Liver (tissue), 9 donors: ENCODE measurements around the gene PCF11. TPM values are rescaled to one million over a fixed set of nuclear protein-coding genes. Genes with fewer than 3 reads are reported as not detected.
"Not testable (repeated sequence)": the region's sequence is repeated elsewhere in the genome, so short reads cannot be mapped to it uniquely, and the experiment has no call there.

Source experiments
- DNase-seq: peaks from one replicate; pipeline ENCODE4 v3.0.0-alpha.2; 2017; ENCODE audit warnings: low spot score
- H3K27ac ChIP-seq, 2 donors: one replicate each; pipeline ENCODE4 v1.7.0; 2013; ENCODE audit warnings: inconsistent platforms in 2 of 2, low read length in 2 of 2, control low read depth in 1 of 2, low read depth in 1 of 2, mild to moderate bottlenecking in 1 of 2
- H3K27me3 ChIP-seq, 4 donors: one replicate each; pipeline versions ENCODE4 v1.6.1 to v1.7.0; 2013; ENCODE audit warnings: low read length in 3 of 4, inconsistent platforms in 1 of 4, mild to moderate bottlenecking in 1 of 4, moderate library complexity in 1 of 4; ENCODE audit not compliant: control insufficient read depth in 4 of 4, insufficient read depth in 4 of 4
- H3K36me3 ChIP-seq, 4 donors: one replicate each; pipeline versions ENCODE4 v1.6.1 to v1.7.0; 2013; ENCODE audit warnings: low read length in 3 of 4, mild to moderate bottlenecking in 3 of 4, low read depth in 1 of 4, moderate library complexity in 1 of 4; ENCODE audit not compliant: control insufficient read depth in 4 of 4, insufficient read depth in 3 of 4
- H3K4me1 ChIP-seq, 4 donors: one replicate each; pipeline versions ENCODE4 v1.6.1 to v1.7.0; 2013; ENCODE audit warnings: low read length in 3 of 4, mild to moderate bottlenecking in 3 of 4, moderate library complexity in 1 of 4; ENCODE audit not compliant: control insufficient read depth in 4 of 4, insufficient read depth in 4 of 4
- H3K4me3 ChIP-seq, 3 donors: one replicate each; pipeline versions ENCODE4 v1.6.1 to v1.7.0; 2013; ENCODE audit warnings: low read length in 3 of 3, control low read depth in 1 of 3, low read depth in 1 of 3, mild to moderate bottlenecking in 1 of 3
- H3K9ac ChIP-seq, 2 donors: one replicate each; pipeline ENCODE4 v1.7.0; 2013; ENCODE audit warnings: low read length in 2 of 2, mild to moderate bottlenecking in 2 of 2, moderate library complexity in 2 of 2, control low read depth in 1 of 2, low read depth in 1 of 2
- H3K9me3 ChIP-seq, 4 donors: one replicate each; pipeline versions ENCODE4 v1.6.1 to v1.7.0; 2013; ENCODE audit warnings: low read length in 3 of 4; ENCODE audit not compliant: control insufficient read depth in 4 of 4
- EGR1 ChIP-seq, 2 donors: IDR thresholded peaks; 2 replicates each; pipeline ENCODE4 v1.6.1; 2016 to 2018; ENCODE audit warnings: antibody characterized with exemption in 2 of 2, low read depth in 2 of 2
- FOXA2 ChIP-seq: IDR thresholded peaks from 2 replicates; pipeline ENCODE4 v1.6.1; 2016; ENCODE audit warnings: antibody characterized with exemption
- GABPA ChIP-seq, 2 donors: IDR thresholded peaks in 1 of 2; conservative IDR thresholded peaks in 1 of 2; 2 replicates each; pipeline ENCODE4 v1.6.1; 2016; ENCODE audit warnings: antibody characterized with exemption in 2 of 2, mild to moderate bottlenecking in 1 of 2, moderate library complexity in 1 of 2
- HNF4A ChIP-seq, 2 donors: conservative IDR thresholded peaks; 2 replicates each; pipeline ENCODE4 v1.6.1; 2016; ENCODE audit warnings: antibody characterized with exemption in 2 of 2, mild to moderate bottlenecking in 2 of 2
- HNF4G ChIP-seq: IDR thresholded peaks from 2 replicates; pipeline ENCODE4 v1.6.1; 2016; ENCODE audit warnings: antibody characterized with exemption
- JUND ChIP-seq, 2 donors: IDR thresholded peaks; 2 replicates each; pipeline ENCODE4 v1.6.1; 2016; ENCODE audit warnings: antibody characterized with exemption in 2 of 2
- MAX ChIP-seq: IDR thresholded peaks from 2 replicates; pipeline ENCODE4 v1.6.1; 2016; ENCODE audit warnings: antibody characterized with exemption
- RAD21 ChIP-seq, 2 donors: IDR thresholded peaks; 2 replicates each; pipeline ENCODE4 v1.6.1; 2016; ENCODE audit warnings: antibody characterized with exemption in 2 of 2, mild to moderate bottlenecking in 2 of 2
- RXRA ChIP-seq, 2 donors: IDR thresholded peaks; 2 replicates each; pipeline ENCODE4 v1.6.1; 2017 to 2018; ENCODE audit warnings: antibody characterized with exemption in 2 of 2, mild to moderate bottlenecking in 1 of 2
- TAF1 ChIP-seq: conservative IDR thresholded peaks from 2 replicates; pipeline ENCODE4 v1.6.1; 2016; ENCODE audit warnings: antibody characterized with exemption, mild to moderate bottlenecking
- WGBS: extraction: QIAGEN DNeasy Blood & Tissue Kit; methylation state at CpG from one replicate; pipeline ENCODE4 v1.1.7; 2013; 5-methylcytosine and 5-hydroxymethylcytosine counted together
- polyA plus RNA-seq, 2 donors: library from polyadenylated mRNA; stranded (reverse) in 1 of 2; unstranded in 1 of 2; fragments of 200-250 nt in 1 of 2; fragments of >200 nt in 1 of 2; fragmentation: Nextera tagmentation in 1 of 2; extraction: Ambion mirVana in 1 of 2; gene quantifications; one replicate each; pipeline versions ENCODE4 v1.2.1 to v1.2.3, GENCODE V29; 2013 to 2015
- total RNA-seq, 2 donors: library from RNA; depleted of rRNA; stranded (reverse); fragments of >200 nt; gene quantifications; one replicate each; pipeline ENCODE4 v1.2.3, GENCODE V29; 2014
- TF ChIP-seq, protein P1 (sequence below): fragments of 150-350 bp; IDR thresholded peaks from 2 replicates; pipeline ENCODE4 v1.5.1; 2017; ENCODE audit warnings: improper control_type of control experiment, low read depth, low read length; ENCODE audit not compliant: missing input control
- TF ChIP-seq, protein P2 (sequence below): IDR thresholded peaks from 2 replicates; pipeline ENCODE4 v1.6.1; 2016; ENCODE audit warnings: antibody characterized with exemption
- TF ChIP-seq, protein P3 (sequence below): IDR thresholded peaks from 2 replicates; pipeline ENCODE4 v1.6.1; 2016; ENCODE audit warnings: antibody characterized with exemption
- TF ChIP-seq, protein P4 (sequence below): IDR thresholded peaks from 2 replicates; pipeline ENCODE4 v1.6.1; 2016; ENCODE audit warnings: antibody characterized with exemption, mild to moderate bottlenecking
- donor health status: healthy.
- donor health status: healthy.
- donor health status: healthy.
- donor health status: healthy.
- donor health status: healthy.

The PCF11 gene
- total and polyA plus RNA-seq, 4 donors: 5.9 to 39.7 (median 19.0) TPM

GRCh38 chr11:83206221-83206620, 49.3 kb downstream of the PCF11 start (continued):
- no peak for TF ChIP-seq JUND (IDR thresholded peaks at IDR 0.05)
- TF ChIP-seq HNF4G: no peak
- no peak for TF ChIP-seq GABPA (IDR thresholded peaks at IDR 0.05 in 1 of 2, conservative IDR thresholded peaks at IDR 0.05 in 1 of 2)

DNA sequence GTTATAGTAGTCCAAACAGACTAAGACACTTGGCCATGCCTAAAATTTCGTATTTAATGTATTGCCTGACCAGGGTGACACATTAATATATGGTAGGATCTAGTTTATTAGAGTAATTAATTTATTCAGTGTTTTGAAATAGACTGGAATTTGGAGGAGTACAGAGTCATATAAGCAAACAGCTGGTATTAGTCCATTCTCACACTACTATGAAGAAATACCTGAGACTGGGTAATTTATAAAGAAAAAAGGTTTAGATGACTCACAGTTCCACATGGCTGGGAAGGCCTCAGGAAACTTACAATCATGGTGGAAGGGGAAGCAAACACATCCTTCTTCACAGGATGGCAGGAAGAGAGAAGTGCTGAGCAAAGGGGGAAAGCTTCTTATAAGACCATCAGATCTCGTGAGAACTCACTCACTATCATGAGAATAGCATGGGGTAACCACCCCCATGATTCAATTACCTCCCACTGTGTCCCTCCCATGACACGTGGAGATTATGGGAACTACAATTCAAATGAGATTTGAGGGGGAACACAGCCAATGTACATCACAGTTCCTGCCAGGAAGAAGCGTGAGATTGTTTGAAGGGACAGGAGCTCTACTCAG, 49.9 kb downstream of the PCF11 start:
- not testable (repeated sequence) for H3K27ac ChIP-seq

DNA sequence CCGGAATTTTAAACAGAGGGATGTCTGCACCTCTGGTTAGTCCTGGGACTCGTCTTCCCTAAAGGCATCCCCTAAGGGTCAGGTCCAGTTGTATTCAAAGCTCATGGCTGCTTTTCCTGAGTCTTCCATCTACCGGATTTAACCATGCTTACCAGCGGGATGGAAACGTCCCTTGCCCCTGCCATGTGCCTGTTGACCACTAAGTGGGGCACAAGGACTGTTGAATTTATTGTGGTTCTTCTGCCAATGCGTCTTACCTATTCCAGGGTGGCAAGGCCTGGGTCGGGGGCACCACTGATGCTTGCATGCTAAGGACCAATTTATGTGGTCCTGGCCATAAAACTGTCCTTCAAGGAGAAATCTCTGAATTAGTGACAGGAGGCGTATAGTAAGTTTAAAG, 62.2 kb downstream of the PCF11 start:
- no peak overlapping the region for H3K27ac ChIP-seq
- H3K9ac ChIP-seq: no peak overlapping the region
- H3K4me1 ChIP-seq: no peaks in the 10 kb centered on the region
- 81% methylated on average over 8 of the region's 8 CpGs for WGBS
- DNase-seq: no peak
- H3K4me3 ChIP-seq: no peak overlapping the region
- H3K36me3 ChIP-seq: no peaks in the 10 kb centered on the region
- TF ChIP-seq RAD21 (IDR thresholded peaks at IDR 0.05): peak; percentile 34 to 48
- TF ChIP-seq RXRA (IDR thresholded peaks at IDR 0.05): no peak
- TF ChIP-seq, protein P1, sequence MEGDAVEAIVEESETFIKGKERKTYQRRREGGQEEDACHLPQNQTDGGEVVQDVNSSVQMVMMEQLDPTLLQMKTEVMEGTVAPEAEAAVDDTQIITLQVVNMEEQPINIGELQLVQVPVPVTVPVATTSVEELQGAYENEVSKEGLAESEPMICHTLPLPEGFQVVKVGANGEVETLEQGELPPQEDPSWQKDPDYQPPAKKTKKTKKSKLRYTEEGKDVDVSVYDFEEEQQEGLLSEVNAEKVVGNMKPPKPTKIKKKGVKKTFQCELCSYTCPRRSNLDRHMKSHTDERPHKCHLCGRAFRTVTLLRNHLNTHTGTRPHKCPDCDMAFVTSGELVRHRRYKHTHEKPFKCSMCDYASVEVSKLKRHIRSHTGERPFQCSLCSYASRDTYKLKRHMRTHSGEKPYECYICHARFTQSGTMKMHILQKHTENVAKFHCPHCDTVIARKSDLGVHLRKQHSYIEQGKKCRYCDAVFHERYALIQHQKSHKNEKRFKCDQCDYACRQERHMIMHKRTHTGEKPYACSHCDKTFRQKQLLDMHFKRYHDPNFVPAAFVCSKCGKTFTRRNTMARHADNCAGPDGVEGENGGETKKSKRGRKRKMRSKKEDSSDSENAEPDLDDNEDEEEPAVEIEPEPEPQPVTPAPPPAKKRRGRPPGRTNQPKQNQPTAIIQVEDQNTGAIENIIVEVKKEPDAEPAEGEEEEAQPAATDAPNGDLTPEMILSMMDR: peak; percentile 32
- no peaks in the 10 kb centered on the region for H3K27me3 ChIP-seq
- H3K9me3 ChIP-seq: no peaks in the 10 kb centered on the region

More for the DNA sequence above, 49.9 kb downstream of the PCF11 start:
- H3K9ac ChIP-seq, H3K4me3 ChIP-seq, H3K4me1 ChIP-seq, H3K27me3 ChIP-seq, H3K36me3 ChIP-seq, H3K9me3 ChIP-seq, DNase-seq: not testable (repeated sequence)
- 81% methylated on average over 4 of the region's 4 CpGs for whole genome bisulfite sequencing

DNA sequence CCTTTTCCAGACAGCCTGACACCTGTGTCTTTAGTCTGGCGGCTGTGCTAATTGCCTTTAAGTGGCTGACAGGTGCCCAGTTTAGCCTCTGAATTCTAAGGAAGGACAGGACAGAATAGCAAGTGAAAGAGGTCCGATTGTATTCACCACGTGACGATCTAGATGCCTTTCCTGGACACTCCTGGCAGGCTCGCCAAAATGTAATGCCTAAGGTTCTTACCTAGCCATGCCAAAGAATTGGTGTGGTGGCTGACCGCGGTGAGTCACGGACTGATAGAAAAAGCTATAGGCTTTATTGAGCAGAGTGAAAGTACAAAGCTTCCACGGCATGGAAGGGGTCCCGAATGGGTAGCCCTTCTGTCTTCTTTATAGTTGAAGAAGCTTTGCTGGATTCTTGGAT, 63.3 kb downstream of the PCF11 start:
- Histone ChIP-seq H3K4me3 (no peak overlapping the region), H3K4me1 (no peaks in the 10 kb centered on the region), H3K9ac (no peak overlapping the region), H3K27ac (no peak overlapping the region), H3K27me3 (no peaks in the 10 kb centered on the region), H3K9me3 (no peaks in the 10 kb centered on the region), H3K36me3 (no peaks in the 10 kb centered on the region)
- 93% methylated on average over 10 of the region's 10 CpGs for WGBS
- no peak for DNase-seq
- TF ChIP-seq, protein P1: no peak
- no peak for TF ChIP-seq MAX
- TF ChIP-seq EGR1 (IDR thresholded peaks at IDR 0.05; ENCODE audit: low read depth in 2 of 2): no peak
- no peak for TF ChIP-seq RXRA (IDR thresholded peaks at IDR 0.05)
- TF ChIP-seq, protein P2, sequence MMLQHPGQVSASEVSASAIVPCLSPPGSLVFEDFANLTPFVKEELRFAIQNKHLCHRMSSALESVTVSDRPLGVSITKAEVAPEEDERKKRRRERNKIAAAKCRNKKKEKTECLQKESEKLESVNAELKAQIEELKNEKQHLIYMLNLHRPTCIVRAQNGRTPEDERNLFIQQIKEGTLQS: no peak
- TF ChIP-seq, protein P3, sequence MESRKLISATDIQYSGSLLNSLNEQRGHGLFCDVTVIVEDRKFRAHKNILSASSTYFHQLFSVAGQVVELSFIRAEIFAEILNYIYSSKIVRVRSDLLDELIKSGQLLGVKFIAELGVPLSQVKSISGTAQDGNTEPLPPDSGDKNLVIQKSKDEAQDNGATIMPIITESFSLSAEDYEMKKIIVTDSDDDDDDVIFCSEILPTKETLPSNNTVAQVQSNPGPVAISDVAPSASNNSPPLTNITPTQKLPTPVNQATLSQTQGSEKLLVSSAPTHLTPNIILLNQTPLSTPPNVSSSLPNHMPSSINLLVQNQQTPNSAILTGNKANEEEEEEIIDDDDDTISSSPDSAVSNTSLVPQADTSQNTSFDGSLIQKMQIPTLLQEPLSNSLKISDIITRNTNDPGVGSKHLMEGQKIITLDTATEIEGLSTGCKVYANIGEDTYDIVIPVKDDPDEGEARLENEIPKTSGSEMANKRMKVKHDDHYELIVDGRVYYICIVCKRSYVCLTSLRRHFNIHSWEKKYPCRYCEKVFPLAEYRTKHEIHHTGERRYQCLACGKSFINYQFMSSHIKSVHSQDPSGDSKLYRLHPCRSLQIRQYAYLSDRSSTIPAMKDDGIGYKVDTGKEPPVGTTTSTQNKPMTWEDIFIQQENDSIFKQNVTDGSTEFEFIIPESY: no peak
- TF ChIP-seq, protein P4, sequence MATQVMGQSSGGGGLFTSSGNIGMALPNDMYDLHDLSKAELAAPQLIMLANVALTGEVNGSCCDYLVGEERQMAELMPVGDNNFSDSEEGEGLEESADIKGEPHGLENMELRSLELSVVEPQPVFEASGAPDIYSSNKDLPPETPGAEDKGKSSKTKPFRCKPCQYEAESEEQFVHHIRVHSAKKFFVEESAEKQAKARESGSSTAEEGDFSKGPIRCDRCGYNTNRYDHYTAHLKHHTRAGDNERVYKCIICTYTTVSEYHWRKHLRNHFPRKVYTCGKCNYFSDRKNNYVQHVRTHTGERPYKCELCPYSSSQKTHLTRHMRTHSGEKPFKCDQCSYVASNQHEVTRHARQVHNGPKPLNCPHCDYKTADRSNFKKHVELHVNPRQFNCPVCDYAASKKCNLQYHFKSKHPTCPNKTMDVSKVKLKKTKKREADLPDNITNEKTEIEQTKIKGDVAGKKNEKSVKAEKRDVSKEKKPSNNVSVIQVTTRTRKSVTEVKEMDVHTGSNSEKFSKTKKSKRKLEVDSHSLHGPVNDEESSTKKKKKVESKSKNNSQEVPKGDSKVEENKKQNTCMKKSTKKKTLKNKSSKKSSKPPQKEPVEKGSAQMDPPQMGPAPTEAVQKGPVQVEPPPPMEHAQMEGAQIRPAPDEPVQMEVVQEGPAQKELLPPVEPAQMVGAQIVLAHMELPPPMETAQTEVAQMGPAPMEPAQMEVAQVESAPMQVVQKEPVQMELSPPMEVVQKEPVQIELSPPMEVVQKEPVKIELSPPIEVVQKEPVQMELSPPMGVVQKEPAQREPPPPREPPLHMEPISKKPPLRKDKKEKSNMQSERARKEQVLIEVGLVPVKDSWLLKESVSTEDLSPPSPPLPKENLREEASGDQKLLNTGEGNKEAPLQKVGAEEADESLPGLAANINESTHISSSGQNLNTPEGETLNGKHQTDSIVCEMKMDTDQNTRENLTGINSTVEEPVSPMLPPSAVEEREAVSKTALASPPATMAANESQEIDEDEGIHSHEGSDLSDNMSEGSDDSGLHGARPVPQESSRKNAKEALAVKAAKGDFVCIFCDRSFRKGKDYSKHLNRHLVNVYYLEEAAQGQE: no peak
- no peak for TF ChIP-seq FOXA2
- TF ChIP-seq HNF4A (conservative IDR thresholded peaks at IDR 0.05): no peak
- TF ChIP-seq TAF1: no peak
- TF ChIP-seq GABPA (IDR thresholded peaks at IDR 0.05 in 1 of 2, conservative IDR thresholded peaks at IDR 0.05 in 1 of 2): no peak
